ENCODE data around the gene PRKN.
"Not testable (repeated sequence)": the region's sequence is repeated elsewhere in the genome, so short reads cannot be mapped to it uniquely, and the experiment has no call there.

The PRKN gene

DNA sequence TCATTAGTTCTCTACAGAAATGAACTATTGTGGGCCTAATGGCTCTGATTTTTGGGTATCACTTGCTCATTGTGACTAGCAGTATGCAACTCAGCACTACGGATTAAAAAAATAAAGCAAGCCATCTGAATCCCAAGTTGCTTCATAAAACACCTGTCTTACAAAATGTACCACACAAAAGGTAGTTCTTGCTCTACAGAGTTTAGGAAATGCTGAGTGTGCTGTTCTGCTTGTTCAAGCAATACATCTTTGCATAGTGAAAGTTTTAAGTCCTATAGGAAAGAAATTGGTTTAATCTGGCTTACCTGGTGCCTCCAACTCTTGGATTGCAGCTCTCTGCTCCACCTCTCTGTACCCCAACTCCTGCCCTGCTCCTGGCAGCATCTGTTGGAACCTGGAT lies 1187.0 kb downstream of the PRKN start:
- DNase-seq (ENCODE audit: low read depth in 2 of 3, low spot score in 2 of 3), result no peak

DNA sequence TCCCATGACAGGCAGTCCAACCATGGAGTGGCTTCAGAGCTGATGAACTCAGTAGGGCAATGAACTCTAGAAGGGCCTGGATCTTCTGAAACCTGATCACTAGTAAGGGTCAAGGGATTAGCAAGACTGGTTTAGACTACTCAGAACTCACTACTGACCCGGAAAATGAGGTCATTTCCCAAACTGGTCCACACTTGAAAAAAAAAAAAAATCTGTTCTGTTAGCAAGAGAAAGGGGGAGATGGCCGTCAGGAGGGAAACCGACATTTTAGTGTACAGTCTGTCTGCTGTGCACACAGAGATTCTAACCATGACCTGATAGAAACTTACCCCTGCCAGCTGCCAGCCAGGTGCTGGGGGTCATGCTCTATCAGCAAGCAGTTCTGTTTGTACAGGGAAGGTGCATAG lies 1191.3 kb downstream of the PRKN start:
- no peak for DNase-seq (ENCODE audit: low read depth in 2 of 3, low spot score in 2 of 3)

DNA sequence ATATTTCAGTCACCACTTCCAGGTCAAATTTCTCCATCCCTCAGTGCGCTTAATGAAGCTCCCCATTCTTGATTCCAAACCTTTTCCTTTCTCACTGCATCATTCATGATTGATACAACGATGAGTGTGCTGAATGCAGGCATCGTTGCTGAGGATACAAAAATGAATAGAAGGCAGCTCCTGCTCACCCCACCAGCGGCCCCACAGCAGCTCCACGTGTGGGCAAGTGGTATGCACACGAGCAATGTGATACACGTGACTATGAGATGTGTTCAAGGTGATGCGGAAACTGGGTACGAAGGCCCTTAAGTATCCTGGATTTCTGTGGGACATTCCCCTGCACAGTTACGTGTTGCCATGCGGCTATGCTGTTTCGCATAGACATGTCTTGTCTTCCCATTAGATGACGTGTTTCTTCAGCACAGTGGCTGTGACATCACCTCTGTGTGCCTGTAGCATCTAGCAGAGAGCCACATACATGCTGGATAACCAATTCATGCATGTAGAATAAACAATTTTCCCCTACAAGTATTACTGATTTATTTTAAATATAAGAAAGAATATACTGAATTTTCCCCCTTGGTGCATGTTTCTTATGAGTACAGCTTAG lies 1193.2 kb downstream of the PRKN start:
- DNase-seq (ENCODE audit: low read depth in 2 of 3, low spot score in 2 of 3), result no peak

DNA sequence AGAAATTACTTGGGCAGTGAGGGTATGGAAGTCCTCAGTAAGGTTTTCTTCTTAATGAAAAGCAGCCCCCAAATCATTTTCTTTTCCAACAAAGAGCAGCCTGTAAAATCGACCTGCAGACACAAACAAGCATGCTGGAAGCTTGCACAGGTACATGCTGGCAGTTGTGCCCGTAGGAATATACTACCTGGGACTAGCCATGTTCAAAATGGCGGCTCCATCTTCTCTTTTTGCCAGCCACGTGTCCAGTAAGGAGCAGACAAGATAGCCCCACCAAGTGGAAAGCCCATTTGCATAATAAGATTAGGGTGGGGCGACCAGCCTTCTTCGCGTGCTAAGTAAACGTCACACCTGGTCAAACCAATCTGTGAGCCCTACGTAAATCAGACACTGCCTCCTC lies 1194.3 kb downstream of the PRKN start:
- no peak for DNase-seq (ENCODE audit: low read depth in 2 of 3, low spot score in 2 of 3)

DNA sequence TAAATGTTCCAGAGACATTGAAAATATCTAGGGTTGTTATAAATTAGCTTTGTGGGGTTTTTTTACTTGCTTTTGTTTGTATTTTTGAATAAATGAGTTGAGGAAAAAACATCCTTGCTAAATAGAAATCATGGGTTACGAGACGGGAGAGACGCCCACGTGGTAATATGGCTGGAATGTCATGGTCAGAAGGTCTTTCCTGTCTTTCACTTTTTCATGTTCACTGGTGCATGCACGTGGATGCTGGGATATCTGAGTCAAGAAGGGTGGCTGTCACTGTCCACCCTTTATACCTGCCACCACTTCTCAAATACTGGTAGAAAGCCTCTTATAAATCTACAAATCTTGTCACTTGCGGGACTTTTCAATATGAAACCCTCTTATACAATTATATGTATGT lies 1195.0 kb downstream of the PRKN start:
- no peak for DNase-seq (ENCODE audit: low read depth in 2 of 3, low spot score in 2 of 3)

DNA sequence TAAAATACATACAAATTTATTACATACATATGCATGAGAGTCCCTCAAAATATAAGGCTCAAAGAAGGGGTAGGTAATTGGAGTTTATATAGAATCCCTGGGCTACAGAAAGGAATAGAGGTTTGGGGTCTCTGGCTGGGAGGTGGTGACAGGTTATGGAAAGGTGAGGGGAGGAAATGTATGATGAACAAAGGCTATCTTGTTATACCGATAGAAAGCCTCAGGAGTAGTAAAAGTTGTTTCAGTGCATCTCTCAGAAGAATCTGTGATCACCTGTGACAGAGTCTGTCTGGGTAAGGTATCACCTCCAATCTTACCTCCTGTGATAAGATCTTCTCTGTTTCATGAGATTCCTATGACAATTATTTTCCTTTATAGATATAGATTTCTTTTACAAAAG lies 1200.8 kb downstream of the PRKN start:
- DNase-seq (ENCODE audit: low read depth in 2 of 3, low spot score in 2 of 3), result no peak

DNA sequence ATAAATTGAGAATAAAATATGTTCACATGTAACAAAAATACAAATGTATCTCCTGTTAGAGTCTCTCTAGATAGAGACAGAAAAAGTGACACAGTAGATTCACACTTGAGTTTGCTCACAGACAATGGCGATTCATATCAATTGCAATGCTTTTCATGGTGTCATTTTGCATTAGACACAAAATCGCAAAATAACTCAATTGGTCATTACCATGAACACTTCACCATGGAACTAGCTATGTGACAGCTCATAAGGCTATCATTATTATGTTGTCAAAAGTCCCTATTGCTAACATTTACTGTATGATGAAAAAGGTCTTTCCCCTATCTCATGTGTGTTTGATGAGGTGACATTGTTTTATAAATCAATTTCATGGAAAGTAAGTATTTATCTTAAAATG lies 1204.2 kb downstream of the PRKN start:
- DNase-seq (ENCODE audit: low read depth in 2 of 3, low spot score in 2 of 3), result no peak

DNA sequence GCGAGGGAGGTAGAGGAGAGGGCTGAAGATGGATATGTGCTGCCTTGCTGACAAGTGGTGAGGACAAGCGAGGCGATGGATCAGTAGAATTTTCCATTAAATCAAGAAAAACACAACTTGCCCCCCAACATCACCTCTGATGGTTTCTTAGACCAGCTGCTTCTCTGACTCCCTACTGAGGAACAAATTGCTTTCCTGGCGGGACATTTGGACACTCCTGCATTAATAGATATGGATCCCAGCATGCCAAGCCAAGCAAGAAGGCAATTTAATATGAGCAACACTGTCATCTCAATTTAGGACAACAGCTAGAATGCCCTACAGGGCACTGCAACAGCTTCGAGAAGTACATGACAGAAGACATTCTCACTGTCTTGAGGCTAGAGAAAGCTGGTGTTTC lies 1205.3 kb downstream of the PRKN start:
- no peak for DNase-seq (ENCODE audit: low read depth in 2 of 3, low spot score in 2 of 3)

DNA sequence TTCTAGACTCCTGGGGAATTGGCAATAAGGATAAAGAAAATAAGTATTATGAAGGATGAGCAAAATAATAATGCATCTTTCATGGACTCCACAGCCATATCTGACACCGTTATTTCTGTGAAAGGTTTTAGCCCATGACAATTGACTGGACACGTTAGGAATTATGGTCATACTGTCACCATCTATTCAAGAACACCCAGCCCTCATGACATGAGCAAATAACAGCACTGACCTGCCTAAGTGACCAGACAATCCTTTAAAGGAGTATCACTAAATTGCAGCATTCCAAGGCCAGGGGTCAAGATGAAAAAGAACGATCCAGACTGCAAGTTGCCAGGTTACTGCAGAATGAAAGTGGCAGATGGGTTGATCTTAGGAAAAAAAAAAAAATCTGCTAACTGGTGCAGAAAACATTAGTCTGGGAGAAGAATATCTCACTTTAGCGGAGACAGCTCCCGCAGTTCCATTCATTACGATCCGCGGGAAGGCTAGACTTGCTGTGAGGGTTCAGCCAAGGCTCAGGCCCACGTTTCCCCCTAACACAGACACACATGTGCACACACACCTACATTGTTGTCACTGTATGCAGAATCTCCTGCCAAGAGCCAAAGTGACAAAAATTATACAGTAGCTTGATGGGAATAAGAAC lies 1216.0 kb downstream of the PRKN start:
- DNase-seq (ENCODE audit: low read depth in 2 of 3, low spot score in 2 of 3), result no peak

DNA sequence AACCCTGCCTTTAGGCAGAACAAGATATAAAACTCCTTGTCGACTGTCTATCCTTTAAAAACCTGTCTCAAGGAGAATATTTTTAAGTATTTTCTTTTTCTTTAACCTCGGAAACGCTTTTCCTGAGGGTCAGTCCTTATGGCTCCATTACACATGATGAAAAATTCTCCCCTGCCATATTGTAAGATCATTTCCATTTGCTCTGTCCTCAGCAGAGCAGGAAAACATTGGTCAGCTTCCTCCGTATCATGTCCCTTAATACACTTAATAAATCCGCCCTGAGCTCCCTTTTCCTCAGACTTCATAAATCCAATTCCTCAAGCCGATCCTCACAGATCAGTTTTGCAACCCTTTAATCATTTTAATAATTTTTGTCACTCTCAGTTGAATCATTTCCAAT lies 1219.2 kb downstream of the PRKN start:
- DNase-seq (ENCODE audit: low read depth in 2 of 3, low spot score in 2 of 3), result no peak

DNA sequence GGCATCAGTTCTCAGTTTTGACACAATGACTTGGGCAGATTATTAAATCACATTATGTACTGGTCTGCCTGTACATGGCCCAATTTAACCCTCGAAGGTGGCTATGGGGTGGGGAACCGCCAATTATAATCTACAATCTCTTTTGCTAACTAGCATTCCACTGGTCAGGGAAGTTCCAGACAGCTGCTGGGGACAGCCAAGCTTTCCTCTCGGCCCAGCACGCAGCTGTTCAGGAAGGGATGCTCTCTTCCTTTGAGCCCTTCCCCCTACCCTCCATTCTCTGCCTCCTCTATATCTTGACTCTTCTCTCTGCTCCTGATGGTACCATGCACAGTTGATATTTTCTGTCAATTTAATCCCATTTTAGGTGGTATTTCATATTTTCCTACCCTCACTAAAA lies 1220.2 kb downstream of the PRKN start:
- DNase-seq (ENCODE audit: low read depth in 2 of 3, low spot score in 2 of 3), result no peak

DNA sequence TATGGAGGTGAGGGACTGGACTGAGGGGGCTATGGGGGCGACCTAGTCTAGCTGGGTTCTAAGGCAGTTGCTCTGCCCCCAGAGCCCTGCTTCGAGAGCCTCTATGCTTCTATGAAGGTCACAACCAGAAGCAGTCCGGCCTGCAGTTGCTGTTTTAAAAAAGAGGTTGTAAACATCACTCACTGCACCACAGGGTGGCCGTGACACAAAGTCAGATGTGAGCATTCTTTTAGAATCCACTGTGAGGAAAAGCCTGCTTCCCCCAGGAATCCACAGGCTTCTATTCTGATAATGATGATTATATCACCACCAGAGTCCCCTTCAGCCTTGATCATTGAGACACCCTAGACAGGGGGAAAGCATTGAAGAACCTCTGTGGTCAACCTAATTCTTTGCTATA lies 1224.0 kb downstream of the PRKN start:
- no peak for DNase-seq (ENCODE audit: low read depth in 2 of 3, low spot score in 2 of 3)

DNA sequence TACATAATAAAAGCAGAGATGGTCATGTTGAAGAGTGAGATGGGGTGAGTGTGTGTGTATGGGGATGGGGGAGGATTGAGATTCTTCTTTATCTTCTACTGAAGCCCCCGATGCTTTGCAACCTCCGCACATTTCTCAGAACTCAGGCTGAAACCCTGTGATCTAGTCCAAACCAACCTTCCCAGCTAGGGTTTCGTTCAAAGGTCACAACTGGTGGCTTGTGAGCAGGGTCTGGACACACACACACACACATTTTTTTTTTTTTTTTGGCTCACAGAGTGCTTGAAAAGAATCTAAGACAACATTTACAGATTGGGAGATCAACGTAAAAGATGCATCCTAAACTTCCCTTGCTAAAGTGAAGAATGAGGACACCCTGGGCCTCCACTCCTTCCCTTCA lies 1228.7 kb downstream of the PRKN start:
- DNase-seq (ENCODE audit: low read depth in 2 of 3, low spot score in 2 of 3), result no peak

DNA sequence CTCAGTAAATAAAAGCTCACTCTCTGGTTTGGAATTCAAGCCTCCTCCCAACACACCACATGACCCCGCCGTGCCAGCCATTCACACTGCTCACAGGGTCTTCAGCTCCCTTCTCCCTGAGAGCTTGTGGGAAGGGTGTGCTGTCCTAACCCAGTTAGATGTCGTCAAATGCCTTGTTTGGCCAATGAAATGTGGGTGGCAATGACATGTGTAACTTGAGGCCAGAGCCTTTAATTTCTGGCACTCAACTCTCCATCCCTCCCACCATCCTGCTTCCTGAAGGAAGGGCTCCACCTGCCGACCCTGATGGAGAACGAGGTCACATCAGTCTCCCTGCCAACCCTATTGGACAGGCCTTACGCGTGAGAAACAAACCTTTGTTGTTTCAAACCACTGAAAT lies 1229.2 kb downstream of the PRKN start:
- no peak for DNase-seq (ENCODE audit: low read depth in 2 of 3, low spot score in 2 of 3)

DNA sequence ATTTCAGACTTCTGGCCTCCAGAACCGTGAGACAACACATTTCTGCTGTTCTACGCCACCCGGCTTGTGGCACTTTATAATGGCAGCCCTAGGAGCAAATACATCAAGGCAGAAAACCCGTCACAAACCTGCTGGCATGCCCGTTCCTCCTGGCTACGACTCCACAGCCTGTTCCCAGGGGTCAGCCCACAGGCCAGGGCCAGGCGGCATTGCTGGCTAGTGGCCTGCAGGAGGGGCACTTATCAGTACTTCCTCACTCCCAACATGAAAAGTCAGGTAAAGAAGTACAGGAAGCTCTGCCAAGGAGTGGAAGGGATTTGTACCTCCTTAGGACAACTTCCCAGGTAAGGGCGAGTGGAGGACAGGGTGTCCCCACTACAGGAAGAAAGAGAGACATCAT lies 1230.6 kb downstream of the PRKN start:
- DNase-seq (ENCODE audit: low read depth in 2 of 3, low spot score in 2 of 3), result no peak

DNA sequence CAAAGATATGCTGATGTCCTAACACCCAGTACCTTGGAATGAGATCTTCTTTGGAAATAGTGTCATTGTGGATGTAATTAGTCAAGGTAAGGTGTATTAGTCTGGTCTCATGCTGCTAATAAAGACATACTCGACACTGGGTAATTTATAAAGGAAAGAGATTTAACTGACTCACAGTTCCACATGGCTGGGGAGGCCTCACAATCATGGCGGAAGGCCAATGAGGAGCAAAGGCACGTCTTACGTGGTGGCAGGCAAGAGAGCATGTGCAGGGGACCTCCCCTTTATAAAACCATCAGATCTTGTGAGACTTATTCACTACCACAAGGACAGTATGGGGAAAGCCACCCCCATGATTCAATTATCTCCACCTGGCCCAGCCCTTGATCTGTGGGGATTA lies 1231.3 kb downstream of the PRKN start:
- not testable (repeated sequence) for DNase-seq (ENCODE audit: low read depth in 2 of 3, low spot score in 2 of 3)

DNA sequence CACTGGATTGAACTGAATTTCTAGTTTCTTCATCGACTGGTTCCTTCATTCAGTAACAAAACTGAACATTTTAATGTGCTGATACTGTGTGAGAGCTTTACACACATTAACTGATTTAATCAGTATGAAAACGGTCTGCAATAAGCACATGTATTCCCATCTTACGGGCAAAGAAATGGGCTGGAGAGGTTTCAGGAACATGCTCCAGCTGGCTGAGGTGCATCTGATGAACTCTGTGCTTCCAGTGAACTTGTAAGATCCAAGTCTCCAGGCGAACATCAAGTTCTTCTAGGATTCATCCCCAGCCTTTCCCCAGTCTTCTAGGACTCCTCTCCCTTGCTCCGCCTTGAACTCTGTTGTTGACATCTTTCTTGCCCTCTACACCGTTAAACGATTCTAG lies 1233.0 kb downstream of the PRKN start:
- DNase-seq (ENCODE audit: low read depth in 2 of 3, low spot score in 2 of 3), result no peak

DNA sequence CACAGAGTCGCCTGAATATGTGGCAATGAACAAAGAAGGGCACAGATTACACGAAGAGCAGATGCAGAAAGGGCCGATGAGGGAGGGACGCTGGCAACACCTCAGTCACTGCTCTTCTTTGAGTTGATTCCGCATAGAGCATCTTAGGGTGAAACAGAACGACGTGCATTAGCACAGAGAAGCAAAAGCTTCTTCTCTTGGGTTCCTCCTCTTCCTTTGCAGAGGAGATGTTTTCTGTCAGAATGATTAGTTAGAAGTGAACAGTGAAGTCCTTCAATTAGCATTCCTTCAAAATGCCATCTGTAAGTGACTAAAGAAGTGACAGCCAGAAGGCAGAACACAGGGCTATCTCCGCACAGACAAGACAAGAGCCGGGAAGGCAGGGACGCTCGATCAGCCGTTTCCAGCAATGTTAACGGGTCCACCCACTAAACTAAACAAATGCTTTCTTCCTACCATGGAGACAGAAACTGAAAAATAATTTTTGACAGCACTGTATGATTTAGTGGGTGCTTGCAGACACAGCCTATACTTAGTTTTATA lies 1233.9 kb downstream of the PRKN start:
- no peak for DNase-seq (ENCODE audit: low read depth in 2 of 3, low spot score in 2 of 3)

DNA sequence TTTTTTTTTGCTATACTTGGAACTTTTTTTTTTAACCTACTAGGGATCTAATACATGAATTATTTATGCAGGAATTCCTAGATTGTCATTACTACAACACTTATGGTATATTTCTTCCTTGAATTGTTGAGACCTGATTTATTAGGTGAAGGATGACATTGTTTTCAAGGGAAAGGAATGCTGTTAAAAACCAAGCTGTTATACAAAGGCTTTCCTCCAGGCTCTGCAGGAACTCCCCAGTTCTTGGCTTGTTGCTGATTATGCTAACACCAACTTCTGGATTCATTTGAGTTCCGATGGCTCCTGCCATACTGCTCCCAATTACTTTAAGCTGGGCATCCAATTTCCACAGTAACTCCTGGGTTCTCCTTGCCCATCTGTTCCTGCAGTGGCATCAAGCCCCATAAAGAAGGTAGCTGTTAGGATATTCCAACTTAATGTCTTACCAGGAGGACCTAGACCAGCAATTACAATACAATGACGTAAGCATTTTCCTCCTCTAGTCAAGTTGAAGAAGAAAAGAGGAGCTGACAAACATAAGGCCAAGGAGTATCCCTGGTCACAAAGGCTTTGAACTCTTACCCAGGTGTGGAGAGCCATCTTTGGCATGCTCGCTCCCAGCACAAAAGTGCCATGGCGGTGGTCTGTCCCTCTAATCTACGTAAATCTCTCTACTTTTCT lies 1237.8 kb downstream of the PRKN start:
- DNase-seq (ENCODE audit: low read depth in 2 of 3, low spot score in 2 of 3), result no peak

DNA sequence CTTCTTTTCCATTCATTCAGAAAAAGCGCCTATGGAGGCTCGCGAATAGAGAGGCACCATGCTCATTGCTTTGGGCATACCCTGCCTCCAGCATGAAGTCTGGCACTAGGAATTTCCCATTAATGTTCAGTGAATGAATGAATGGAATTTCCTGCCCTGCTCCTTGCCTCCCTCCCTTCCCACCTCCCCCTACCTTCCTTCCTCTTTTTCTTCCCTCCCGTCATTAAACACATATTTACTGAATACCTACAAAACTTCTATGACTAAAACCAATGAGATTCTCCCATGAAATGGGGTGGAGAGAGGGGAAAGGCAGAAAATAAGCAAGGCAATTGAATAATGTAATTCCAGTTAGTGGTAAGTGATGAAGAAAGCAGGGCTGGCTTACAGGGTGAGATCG lies 1239.9 kb downstream of the PRKN start:
- DNase-seq (ENCODE audit: low read depth in 2 of 3, low spot score in 2 of 3), result no peak

DNA sequence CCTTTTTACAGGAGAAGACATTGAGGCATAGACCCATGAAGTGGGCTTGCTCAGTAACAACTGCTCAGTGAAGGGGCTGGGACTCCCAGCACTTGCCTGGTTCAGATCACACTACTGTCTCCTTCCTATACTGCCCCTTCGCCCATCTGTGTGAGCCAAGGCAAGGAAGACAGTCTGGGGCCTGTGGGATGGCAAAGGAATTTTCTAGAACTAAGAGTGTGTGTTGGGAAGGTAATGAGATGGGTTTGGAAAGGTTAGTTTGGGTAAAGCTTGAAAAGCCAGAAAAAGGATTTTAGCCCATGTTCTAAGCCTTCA lies 1240.4 kb downstream of the PRKN start:
- no peak for DNase-seq (ENCODE audit: low read depth in 2 of 3, low spot score in 2 of 3)

DNA sequence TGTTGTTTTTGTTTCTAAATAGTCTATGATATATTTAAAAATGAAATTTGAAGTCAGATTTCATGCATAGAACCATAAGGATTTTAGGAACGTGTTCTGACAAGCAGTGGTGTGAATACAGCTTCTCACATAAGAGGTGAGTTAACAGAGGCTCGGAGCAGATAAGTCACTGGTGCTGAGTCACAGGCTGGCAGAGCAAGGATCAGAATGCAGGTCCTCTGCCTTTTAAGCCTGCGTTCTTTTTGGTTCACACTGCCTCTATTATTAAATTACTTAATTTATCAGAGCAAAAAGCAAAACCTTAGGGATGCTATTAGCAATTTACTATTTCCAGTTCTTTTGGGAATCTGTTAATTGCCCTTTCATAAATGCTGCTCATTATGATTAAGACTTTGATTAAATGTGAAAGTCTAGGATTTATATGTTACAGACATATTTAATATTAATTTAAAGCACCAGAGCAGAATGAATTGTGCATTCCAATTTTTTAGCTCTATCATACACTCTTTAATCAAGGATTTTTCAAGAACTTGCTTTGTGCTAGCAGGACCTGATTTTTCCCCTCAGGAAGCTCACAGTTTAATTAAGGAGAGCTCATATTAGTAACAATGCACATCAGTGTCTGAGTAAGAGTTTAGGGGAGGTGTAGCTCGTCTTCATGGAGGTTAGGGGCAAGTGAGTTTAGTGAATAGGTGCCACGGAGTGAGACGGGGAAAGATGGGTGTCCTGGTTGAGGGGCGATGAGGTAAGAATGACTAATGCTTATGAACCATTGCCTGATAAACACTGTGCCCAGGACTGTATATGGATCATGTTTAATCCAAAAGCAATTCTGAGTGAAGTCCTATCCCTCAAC lies 1241.0 kb downstream of the PRKN start:
- no peak for DNase-seq (ENCODE audit: low read depth in 2 of 3, low spot score in 2 of 3)

Measured in activated CD8-positive, alpha-beta memory T cell treated with anti-CD3 and anti-CD28 coated beads for 48 hours (primary cell).